Sigmoid colon (tissue), 7 donors: ENCODE measurements around the gene RBBP6. TPM values are rescaled to one million over a fixed set of nuclear protein-coding genes. Genes with fewer than 3 reads are reported as not detected.

ENCODE experiments used
- DNase-seq: peaks from one replicate; pipeline ENCODE4 v3.0.0-alpha.2; 2019
- H3K27ac ChIP-seq, 4 donors: fragments of 200-600 bp; sonication (generic); one replicate each; pipeline ENCODE4 v1.5.1; 2016 to 2019; ENCODE audit warnings: mild to moderate bottlenecking in 1 of 4
- H3K27me3 ChIP-seq, 3 donors: fragments of 200-600 bp; sonication (generic); one replicate each; pipeline ENCODE4 v1.5.1; 2019; ENCODE audit warnings: mild to moderate bottlenecking in 1 of 3
- H3K36me3 ChIP-seq, 4 donors: fragments of 200-600 bp; sonication (generic); one replicate each; pipeline ENCODE4 v1.5.1; 2016 to 2019
- H3K4me1 ChIP-seq, 4 donors: fragments of 200-600 bp; sonication (generic); one replicate each; pipeline ENCODE4 v1.5.1; 2017 to 2019
- H3K4me3 ChIP-seq, 4 donors: fragments of 200-600 bp; sonication (generic); one replicate each; pipeline ENCODE4 v1.5.1; 2017 to 2019; ENCODE audit warnings: mild to moderate bottlenecking in 2 of 4, moderate library complexity in 1 of 4
- H3K9me3 ChIP-seq, 4 donors: fragments of 200-600 bp in 3 of 4; sonication (generic) in 3 of 4; one replicate each; pipeline versions ENCODE4 v1.5.1 to v1.6.1; 2013 to 2019
- CTCF ChIP-seq, 4 experiments: fragments of 450-650 bp in 3 of 4; fragments of 200-600 bp in 1 of 4; IDR thresholded peaks; one replicate each; pipeline ENCODE4 v1.5.1; 2016 to 2019; ENCODE audit warnings: antibody characterized with exemption in 4 of 4, mild to moderate bottlenecking in 3 of 4, moderate library complexity in 2 of 4
- EP300 ChIP-seq, 4 donors: sonication (generic); formaldehyde crosslinking; IDR thresholded peaks; one replicate each; pipeline ENCODE4 v1.6.1; 2017; ENCODE audit warnings: antibody characterized with exemption in 4 of 4
- POLR2A ChIP-seq, 2 donors: fragments of 450-650 bp; IDR thresholded peaks; one replicate each; pipeline ENCODE4 v1.6.1; 2016; ENCODE audit warnings: antibody characterized with exemption in 2 of 2, mild to moderate bottlenecking in 2 of 2, moderate library complexity in 2 of 2
- POLR2AphosphoS5 ChIP-seq, 4 donors: sonication (generic); formaldehyde crosslinking; IDR thresholded peaks; one replicate each; pipeline ENCODE4 v1.6.1; 2017; ENCODE audit warnings: antibody characterized with exemption in 4 of 4
- WGBS, 2 donors: extraction: QIAGEN DNeasy Blood & Tissue Kit; methylation state at CpG; one replicate each; pipeline ENCODE4 v1.1.7; 2013; 5-methylcytosine and 5-hydroxymethylcytosine counted together
- intact Hi-C: fragments of 100-400 bp; cut with DNase I; formaldehyde crosslinking; loops from one replicate; pipeline ENCODE4 v1.15.1; 2023
- polyA plus RNA-seq, 3 donors: library from polyadenylated mRNA; stranded (reverse); fragments of 200-250 nt; gene quantifications; one replicate each; pipeline ENCODE4 v1.2.3, GENCODE V29; 2013
- total RNA-seq, 4 donors: library from RNA; depleted of rRNA; stranded (reverse); fragments of >200 nt; gene quantifications; one replicate each; pipeline ENCODE4 v1.1.0, GENCODE V29; 2016
- donor health status: healthy with polysubstance abuse.
- donor health status: Bipolar disorder and iron deficiency.
- donor health status: healthy.

The RBBP6 gene
- total and polyA plus RNA-seq, 7 donors, result 14.4 to 105 (median 48.7) TPM

GRCh38 chr16:24577167-24577566, 37.8 kb downstream of the RBBP6 start:
- H3K27me3 ChIP-seq, result no peaks in the 10 kb centered on the region
- H3K4me1 ChIP-seq, result no peaks in the 10 kb centered on the region
- DNase-seq, result no peak
- 87 to 90% methylated on average over 11 of the region's 11 CpGs for WGBS, 2 donors
- no peak for TF ChIP-seq POLR2AphosphoS5 (IDR thresholded peaks at IDR 0.05)
- no peak for TF ChIP-seq POLR2A (IDR thresholded peaks at IDR 0.05)
- no peak for TF ChIP-seq CTCF (IDR thresholded peaks at IDR 0.05)
- TF ChIP-seq EP300 (IDR thresholded peaks at IDR 0.05), result no peak
- no peak overlapping the region for H3K4me3 ChIP-seq
- H3K27ac ChIP-seq, result no peak overlapping the region
- peaks cover 0 to 10% (median 0%) of the 10 kb centered on the region in 4 donors for H3K36me3 ChIP-seq
- intact Hi-C loops, result no loop called here
- no peaks in the 10 kb centered on the region for H3K9me3 ChIP-seq

- 72 to 79% methylated on average over 5 of the region's 5 CpGs for WGBS, 2 donors
- Histone ChIP-seq H3K4me3 (no peak overlapping the region), H3K4me1 (no peaks in the 10 kb centered on the region), H3K27me3 (no peaks in the 10 kb centered on the region), H3K36me3 (no peaks in the 10 kb centered on the region), H3K9me3 (no peaks in the 10 kb centered on the region), H3K27ac (no peak overlapping the region)
- DNase-seq, result no peak
- peak in 1 of 4 experiments; percentile 39 for TF ChIP-seq CTCF (IDR thresholded peaks at IDR 0.05)
- TF ChIP-seq POLR2A (IDR thresholded peaks at IDR 0.05), result no peak
- intact Hi-C loops, result no loop called here
Observed at GRCh38 chr16:24580665-24581064, 41.3 kb downstream of the RBBP6 start.

- intact Hi-C loops, result no loop called here
- Histone ChIP-seq H3K9me3 (no peaks in the 10 kb centered on the region), H3K4me3 (no peak overlapping the region), H3K27me3 (no peaks in the 10 kb centered on the region), H3K27ac (no peak overlapping the region), H3K36me3 (no peaks in the 10 kb centered on the region), H3K4me1 (no peaks in the 10 kb centered on the region)
- WGBS, 2 donors, result 72 to 83% methylated on average over 5 of the region's 5 CpGs
- TF ChIP-seq EP300 (IDR thresholded peaks at IDR 0.05), result no peak
- DNase-seq, result no peak
Observed at GRCh38 chr16:24583494-24583893, 44.1 kb downstream of the RBBP6 start.

- H3K4me3 ChIP-seq, result no peak overlapping the region
- DNase-seq, result no peak
- no peaks in the 10 kb centered on the region for H3K36me3 ChIP-seq
- TF ChIP-seq POLR2A (IDR thresholded peaks at IDR 0.05), result no peak
- TF ChIP-seq EP300 (IDR thresholded peaks at IDR 0.05), result no peak
- TF ChIP-seq POLR2AphosphoS5 (IDR thresholded peaks at IDR 0.05), result no peak
- TF ChIP-seq CTCF (IDR thresholded peaks at IDR 0.05), result no peak
- H3K27me3 ChIP-seq, result no peaks in the 10 kb centered on the region
- intact Hi-C loops, result no loop called here
- H3K4me1 ChIP-seq, result no peaks in the 10 kb centered on the region
- H3K27ac ChIP-seq, result no peak overlapping the region
- H3K9me3 ChIP-seq, result no peaks in the 10 kb centered on the region
- WGBS, 2 donors, result 66 to 70% methylated on average over 1 of the region's 1 CpG
Observed at GRCh38 chr16:24589997-24590396, 50.6 kb downstream of the RBBP6 start.

GRCh38 chr16:24598777-24599437, 59.5 kb downstream of the RBBP6 start:
- no peaks in the 10 kb centered on the region for H3K4me1 ChIP-seq
- H3K9me3 ChIP-seq, result no peaks in the 10 kb centered on the region
- 90 to 93% methylated on average over 8 of the region's 8 CpGs for WGBS, 2 donors

More at GRCh38 chr16:24598777-24599437, 59.5 kb downstream of the RBBP6 start:
- DNase-seq, result no peak
- H3K4me3 ChIP-seq, result no peak overlapping the region
- intact Hi-C loops, result no loop called here
- H3K27me3 ChIP-seq, result no peaks in the 10 kb centered on the region
- no peak for TF ChIP-seq EP300 (IDR thresholded peaks at IDR 0.05)
- no peak for TF ChIP-seq POLR2AphosphoS5 (IDR thresholded peaks at IDR 0.05)
- TF ChIP-seq POLR2A (IDR thresholded peaks at IDR 0.05), result no peak
- no peak for TF ChIP-seq CTCF (IDR thresholded peaks at IDR 0.05)
- H3K27ac ChIP-seq, result no peak overlapping the region
- no peaks in the 10 kb centered on the region for H3K36me3 ChIP-seq
